ENCODE data around the gene TADA2B. TPM values are rescaled to one million over a fixed set of nuclear protein-coding genes. Genes with fewer than 3 reads are reported as not detected.
A peak's percentile ranks its signal among the peaks of the same experiment; 100 is the strongest.
"Not testable (repeated sequence)": the region's sequence is repeated elsewhere in the genome, so short reads cannot be mapped to it uniquely, and the experiment has no call there.

TADA2B gene
- total RNA-seq, 1 donor from 2014 or later, result 14.8 TPM

GRCh38 chr4:7094916-7095315, 51.7 kb downstream of the TADA2B start:
- intact Hi-C loops (cut with DNase I), result no loop called here
- ATAC-seq, result peak; percentile 50
- DNase-seq (ENCODE audit: low spot score), result peak; percentile 53

- intact Hi-C loops (cut with DNase I), result no loop called here
- ATAC-seq (no peak), DNase-seq (ENCODE audit: low spot score) (peak; percentile 47)
Observed at GRCh38 chr4:7095611-7096155, 52.5 kb downstream of the TADA2B start.

- ATAC-seq (no peak), DNase-seq (ENCODE audit: low spot score) (peak; percentile 22)
- intact Hi-C loops (cut with DNase I), result no loop called here
Observed at GRCh38 chr4:7096236-7096635, 53.1 kb downstream of the TADA2B start.

GRCh38 chr4:7101692-7102515, 58.7 kb downstream of the TADA2B start:
- intact Hi-C loops (cut with DNase I), result no loop called here
- ATAC-seq (peak; percentile 82), DNase-seq (ENCODE audit: low spot score) (peak; percentile 87)

- DNase-seq (ENCODE audit: low spot score); intact Hi-C loops (cut with DNase I): not testable (repeated sequence)
- peak; percentile 1 for ATAC-seq
Observed at GRCh38 chr4:7102516-7102909, 59.3 kb downstream of the TADA2B start.

- ATAC-seq (peak; percentile 95), DNase-seq (ENCODE audit: low spot score) (peak; percentile 93)
- intact Hi-C loops (cut with DNase I), result no loop called here
Observed at GRCh38 chr4:7103031-7103606, 59.9 kb downstream of the TADA2B start.

GRCh38 chr4:7103607-7104365, 60.6 kb downstream of the TADA2B start:
- ATAC-seq (peak; percentile 60), DNase-seq (ENCODE audit: low spot score) (peak; percentile 87)
- intact Hi-C loops (cut with DNase I), result no loop called here

- intact Hi-C loops (cut with DNase I), result no loop called here
- ATAC-seq (no peak), DNase-seq (ENCODE audit: low spot score) (peak; percentile 56)
Observed at GRCh38 chr4:7104366-7105031, 61.3 kb downstream of the TADA2B start.

- no peak for DNase-seq (ENCODE audit: low spot score)
- no peak for ATAC-seq
- intact Hi-C loops (cut with DNase I), result no loop called here
Observed at GRCh38 chr4:7105276-7105675, 62.1 kb downstream of the TADA2B start.

GRCh38 chr4:7107166-7107905, 64.2 kb downstream of the TADA2B start:
- intact Hi-C loops (cut with DNase I), result no loop called here
- ATAC-seq (no peak), DNase-seq (ENCODE audit: low spot score) (no peak)

Other genes starting within 250 kb of the TADA2B start
- 68.2 TPM for gene TBC1D14, start 133.5 kb upstream of the TADA2B start, total RNA-seq
- 20.6 TPM for gene GRPEL1, start 24.7 kb downstream of the TADA2B start, total RNA-seq
- gene SORCS2, start 149.2 kb downstream of the TADA2B start, total RNA-seq, result 52.5 TPM

Data from sciatic nerve (tissue), 2 donors.